GM19025 (cell line): ENCODE data around the gene WDR38.

Experiments used
- ATAC-seq: cut with Tn5 transposase; IDR thresholded peaks from one replicate; pipeline ENCODE4 v1.9.1; 2021; ENCODE audit warnings: mild to moderate bottlenecking, low read depth, moderate library complexity; ENCODE audit not compliant: unreplicated experiment

The WDR38 gene

GRCh38 chr9:124855944-124856765 is 2.9 kb downstream of the WDR38 start:
- ATAC-seq: no peak

DNA sequence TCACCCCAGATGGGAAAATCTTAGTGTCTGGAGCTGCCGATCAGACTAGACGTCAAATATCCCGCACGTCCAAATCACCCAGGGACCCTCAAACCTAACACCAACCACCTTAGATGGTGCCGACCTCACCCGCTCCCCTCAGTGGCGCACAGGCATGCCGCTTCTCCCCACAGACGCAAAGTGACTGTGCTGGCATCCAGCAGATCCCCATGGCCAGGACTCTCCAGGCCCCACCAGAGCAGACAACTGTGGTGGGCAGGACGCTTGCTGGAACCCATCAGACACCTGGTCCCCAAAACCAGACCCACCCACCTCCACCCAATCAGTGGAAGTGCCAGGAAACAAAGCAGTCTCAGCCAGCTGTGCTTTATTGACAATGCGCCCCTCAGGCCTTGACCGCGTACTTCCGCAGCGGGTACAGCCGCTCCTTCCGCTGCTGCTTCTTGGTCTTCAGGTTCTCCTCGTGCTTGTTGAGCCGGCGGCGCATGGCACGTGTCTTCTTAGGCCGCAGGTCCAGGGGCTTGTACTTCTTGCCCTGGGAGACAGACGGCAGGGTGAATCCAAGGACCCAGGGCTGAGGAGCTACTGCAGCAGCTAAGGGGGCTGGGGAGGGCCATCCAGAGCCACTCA is 4.4 kb downstream of the WDR38 start:
- ATAC-seq: no peak

GRCh38 chr9:124858330-124859046 is 5.2 kb downstream of the WDR38 start:
- no peak for ATAC-seq

DNA sequence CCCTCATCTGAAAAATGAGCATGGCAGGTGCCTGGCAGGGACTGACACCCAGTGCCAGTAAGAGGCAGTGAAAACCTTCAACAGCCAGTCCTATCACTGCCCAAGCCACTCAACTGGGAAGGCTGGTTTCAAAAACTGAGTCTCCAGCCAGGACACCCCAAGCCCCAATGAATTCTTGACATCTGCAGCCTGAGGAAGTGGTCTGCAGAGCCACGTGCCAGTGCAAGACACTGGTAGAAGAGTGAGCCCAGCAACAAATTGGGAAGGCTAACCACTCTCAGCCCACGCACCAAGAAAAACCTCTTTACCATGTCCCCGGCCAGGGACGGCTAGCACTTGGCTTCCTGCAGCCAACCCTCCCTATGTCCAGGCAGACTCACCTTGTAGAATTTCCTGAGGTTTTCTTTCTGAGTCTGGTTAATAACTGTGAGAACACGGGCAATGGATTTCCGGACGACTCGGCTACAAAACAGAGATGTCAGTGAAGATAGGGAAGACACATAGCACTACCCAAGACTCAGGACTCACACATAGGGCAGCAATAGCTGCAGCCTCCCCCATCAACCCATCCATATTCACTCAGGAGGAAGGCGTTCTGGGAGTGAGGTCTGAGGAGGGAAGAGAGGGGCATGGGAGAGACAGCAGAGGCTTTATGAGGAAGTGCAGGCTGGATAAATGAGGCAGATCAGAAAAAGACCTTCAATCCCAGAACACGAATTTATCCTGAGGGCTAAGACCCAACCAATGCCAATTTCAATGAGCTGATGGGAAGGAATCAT is 6.7 kb downstream of the WDR38 start:
- no peak for ATAC-seq

- no peak for ATAC-seq
These were observed 7.5 kb downstream of the WDR38 start for GRCh38 chr9:124860582-124861341.

DNA sequence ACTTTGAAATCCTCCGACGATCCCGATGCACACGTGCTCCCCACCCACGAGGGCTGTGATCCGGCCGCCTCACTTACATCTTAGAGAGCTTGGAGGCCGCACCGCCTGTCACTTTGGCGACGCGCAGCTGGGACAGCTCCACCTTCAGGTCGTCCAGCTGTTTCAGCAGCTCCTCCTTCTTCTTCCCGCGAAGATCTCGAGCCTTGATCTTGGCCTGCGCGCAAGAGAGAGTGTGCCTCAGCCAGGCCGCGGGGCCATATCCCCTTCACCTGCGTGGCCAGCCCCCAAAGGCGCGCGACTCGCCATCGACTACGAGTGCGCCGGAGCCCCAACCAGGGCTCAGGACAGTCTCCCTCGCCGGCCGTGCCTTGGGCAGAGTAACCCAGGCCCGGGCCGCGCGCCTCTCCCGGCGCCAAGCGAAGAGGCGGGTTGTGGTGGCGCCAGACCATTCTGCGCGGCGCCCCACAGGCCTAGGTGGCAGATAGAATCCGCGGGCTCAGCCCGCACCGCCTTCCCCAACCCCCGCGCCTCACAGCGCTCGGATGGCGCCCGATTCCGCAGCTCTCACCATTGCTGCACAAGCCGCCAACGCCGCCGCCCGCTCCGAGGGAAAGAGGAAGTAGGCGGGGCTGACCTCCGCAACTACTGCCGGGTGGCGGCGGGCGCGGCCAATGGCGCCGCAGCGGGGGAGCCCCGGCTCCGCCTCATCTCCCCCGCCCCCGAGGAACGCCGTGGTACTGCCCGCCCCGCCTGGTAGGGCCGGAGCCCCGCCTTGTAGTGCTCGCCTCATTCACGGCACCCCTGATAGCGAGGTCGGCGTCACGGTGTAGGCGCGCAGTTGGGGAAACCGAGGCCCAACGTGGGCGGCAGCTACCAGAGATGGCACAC is 8.3 kb downstream of the WDR38 start, which contains the start of the genes ARPC5L and RPL35:
ARPC5L (plus strand) TSS at position 789 of the 888 bp plus-strand sequence. CDS start 7,161 bp downstream, outside the sequence.
RPL35 (minus strand) TSS at position 616 of the 888 bp plus-strand sequence; CDS start at position 571, 45 bp downstream.
- peak; percentile 92 for ATAC-seq

DNA sequence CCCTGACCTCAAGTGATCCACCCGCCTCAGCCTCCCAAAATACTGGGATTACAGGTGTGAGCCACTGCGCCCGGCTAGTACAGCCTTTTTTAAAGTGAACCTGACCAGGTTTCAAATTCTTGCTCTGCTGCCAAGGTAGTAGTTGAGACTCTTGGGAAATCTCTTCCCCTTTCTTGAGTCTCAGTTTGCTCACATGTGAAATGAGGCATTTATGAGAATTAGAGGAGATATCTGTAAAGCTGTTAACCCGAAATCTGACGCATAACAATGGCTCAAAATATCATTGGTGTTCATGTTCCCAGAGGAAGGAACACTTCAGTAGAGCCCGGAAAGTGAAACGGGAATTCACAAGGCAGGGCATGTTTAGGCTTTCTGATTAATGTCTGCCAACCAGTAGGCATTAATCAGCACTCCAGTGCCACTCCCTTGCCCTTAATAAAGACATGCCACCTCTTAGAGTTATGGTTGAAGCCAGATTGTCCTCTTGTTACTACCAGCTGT is 10.2 kb downstream of the WDR38 start:
- ATAC-seq: no peak

DNA sequence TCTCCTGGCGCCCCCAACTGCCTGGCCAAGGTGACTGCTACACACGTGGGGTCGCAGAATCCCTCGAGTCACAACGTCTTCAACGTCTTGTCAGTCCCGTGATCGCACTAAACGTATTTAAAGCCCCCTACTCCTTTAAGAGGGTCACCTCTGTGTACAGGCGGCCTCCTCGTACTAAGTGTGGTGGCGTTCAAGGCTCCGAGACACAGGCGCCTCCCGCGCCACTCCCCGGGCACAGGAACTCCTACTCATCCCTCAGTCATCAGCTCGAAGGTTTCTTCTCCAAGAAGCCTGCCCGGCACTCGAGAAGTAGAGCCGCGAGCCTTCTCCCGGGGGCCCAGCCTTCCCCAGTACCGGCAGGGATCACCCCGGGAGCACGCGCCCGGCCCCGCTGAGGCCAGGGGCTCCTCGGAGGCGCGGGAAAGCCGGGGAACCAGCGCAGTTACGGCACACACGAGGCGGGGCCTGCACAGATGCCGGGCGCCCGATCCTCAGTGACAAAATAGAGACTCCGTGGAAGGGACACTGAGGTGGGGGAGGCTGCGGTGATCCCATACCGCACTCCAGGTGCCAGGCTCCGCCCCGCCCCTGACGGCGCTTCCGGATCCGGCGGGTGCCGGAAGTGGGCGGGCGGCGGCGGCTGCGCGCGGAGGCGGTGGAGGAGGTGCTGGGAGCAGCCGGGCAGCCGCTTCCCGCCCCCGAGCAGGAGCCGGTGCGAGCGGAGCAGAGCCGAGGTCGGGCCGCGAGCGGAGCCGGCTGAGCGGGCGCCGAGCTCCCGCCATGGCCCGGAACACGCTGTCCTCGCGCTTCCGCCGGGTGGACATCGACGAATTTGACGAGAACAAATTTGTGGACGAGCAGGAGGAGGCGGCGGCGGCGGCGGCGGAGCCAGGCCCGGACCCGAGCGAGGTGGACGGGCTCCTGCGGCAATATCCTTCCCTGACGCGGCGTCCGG is 15.5 kb downstream of the WDR38 start:
- ATAC-seq: peak; percentile 51

DNA sequence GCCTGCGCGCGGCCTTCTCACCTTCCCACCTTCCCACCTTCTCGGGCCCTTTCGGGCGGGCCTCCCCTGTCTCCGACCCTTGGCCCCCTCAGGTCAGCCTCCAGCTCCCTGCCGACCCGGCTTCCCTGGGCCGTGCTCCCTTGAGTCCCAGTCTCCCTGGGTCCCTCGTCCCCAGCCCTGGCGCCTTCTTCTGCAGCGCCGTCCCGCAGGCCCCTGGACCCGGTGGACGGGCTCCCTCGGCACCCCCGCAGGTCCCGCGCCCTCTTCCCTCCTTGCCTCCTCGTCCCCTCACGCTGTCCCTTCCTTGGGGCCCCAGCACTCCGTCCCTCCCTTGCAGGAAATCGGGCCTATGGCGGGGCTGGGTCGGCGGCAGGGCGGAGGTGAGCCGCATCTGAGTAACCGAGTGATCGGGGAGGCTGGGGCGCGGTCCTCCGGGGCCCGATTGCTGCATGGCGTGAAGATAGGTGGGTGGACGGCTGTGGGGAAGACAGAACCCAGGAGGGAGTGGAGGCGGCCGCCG is 16.3 kb downstream of the WDR38 start:
- no peak for ATAC-seq

- peak; percentile 44 for ATAC-seq
These were observed 16.8 kb downstream of the WDR38 start for GRCh38 chr9:124869986-124870560.

DNA sequence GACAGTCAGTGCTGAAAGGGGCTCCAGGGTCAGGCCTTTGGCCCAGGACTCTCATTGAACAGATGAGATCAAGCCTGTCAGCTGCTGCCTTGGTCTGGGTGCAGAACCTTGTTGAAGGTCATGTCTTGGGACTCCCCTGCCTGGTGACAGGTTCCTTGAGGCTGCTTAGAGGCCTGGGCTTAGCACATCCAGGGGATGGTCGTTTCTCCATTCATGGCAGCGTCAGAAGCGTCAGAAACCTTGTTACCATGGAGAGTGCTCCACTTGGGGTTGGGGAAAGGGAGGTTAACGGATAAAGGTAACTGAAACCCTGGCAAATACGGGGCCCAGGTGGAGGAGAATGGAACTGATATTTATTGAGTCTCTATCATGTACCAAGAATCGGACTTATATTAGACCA is 17.5 kb downstream of the WDR38 start:
- ATAC-seq: no peak

GRCh38 chr9:124871156-124871561 is 17.9 kb downstream of the WDR38 start:
- no peak for ATAC-seq

DNA sequence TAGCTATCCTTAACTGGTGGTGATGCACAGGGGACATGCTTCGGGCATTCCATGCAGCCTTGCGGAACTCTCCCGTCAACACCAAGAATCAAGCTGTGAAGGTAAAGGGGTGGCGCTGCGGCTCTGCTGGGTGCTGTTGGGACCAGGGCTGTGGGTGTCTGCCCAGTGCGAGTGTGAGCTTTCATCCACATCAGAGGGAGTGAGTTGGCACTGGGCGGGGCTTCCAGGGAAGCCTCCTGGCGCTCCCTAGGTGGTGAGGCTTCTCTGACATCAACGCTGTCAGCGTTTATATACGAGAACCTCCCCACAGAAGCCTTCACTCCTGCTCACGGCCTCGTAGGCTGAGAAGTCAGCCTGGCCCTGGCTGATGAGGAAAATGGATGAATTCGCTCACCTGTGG is 20.4 kb downstream of the WDR38 start:
- no peak for ATAC-seq

- no peak for ATAC-seq
These were observed 22.2 kb downstream of the WDR38 start for GRCh38 chr9:124875501-124875900.

- no peak for ATAC-seq
These were observed 23.9 kb downstream of the WDR38 start for GRCh38 chr9:124877021-124877782.

DNA sequence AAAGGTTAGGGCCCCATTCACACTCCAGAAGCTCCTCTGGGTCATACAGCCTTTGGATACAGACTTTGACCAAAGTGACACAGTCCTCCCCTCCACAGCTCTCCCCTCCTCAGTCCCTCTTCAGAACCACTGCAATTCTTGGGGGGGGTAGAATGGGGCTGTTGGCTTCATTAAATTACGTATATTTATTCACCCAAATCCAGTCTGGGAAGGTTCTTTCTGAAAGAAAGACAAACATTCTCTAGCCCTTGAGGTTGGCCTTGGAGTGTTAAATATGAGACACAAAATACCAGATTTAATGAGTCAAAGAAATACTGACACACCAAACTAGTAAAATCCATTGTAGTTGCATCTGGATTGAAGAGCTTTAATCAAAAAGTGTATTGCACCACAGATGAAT is 24.8 kb downstream of the WDR38 start:
- no peak for ATAC-seq
